ENCODE results near the gene KANSL1. TPM values are rescaled to one million over a fixed set of nuclear protein-coding genes. Genes with fewer than 3 reads are reported as not detected.

Gene KANSL1
- total and polyA plus RNA-seq, 10 of the 15 experiments (the other 5 are each of a cell fraction or from before 2014, with no cell fraction given): 4.7 to 60.6 (median 28.0) TPM

DNA sequence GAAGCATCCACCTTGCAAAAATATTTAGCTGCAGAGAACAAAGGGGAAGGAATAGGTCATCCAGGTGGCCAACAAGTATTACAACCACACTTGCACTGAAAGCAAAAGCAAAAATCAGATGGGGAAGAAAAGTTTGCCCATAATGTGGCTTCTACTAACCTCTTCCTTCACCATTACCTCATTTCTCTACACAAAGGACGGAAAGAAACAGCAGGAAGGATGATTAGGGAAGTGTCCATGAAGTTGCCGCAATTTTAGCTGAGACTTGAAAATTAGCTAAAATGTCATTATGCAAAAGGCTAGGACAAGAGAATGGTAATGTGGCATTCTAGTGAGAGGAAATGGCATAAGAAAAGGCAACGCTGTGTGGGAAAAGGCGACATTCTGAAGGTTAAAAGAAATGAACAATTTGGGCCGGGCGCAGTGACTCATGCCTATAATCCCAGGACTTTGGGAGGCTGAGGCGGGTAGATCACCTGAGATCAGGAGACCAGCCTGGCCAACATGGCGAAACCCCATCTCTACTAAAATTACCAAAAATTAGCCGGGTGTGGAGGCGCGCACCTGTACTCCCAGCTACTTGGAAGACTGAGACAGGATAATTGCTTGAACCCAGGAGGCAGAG, 13.7 kb downstream of the KANSL1 start (continued):
- peak; percentile 59 for TF ChIP-seq DPF2 (IDR thresholded peaks at IDR 0.05)
- no peak for TF ChIP-seq RAD21 (IDR thresholded peaks at IDR 0.05; ENCODE audit: insufficient read depth, low read depth, low read length)
- peak in 1 of 2 experiments; percentile 88; a peak in 1 of 4 replicates for TF ChIP-seq ETV6 (conservative IDR thresholded peaks at IDR 0.05 in 1 of 2, IDR thresholded peaks at IDR 0.05 in 1 of 2; ENCODE audit: borderline replicate concordance in 1 of 2, low read depth in 1 of 2)
- no peak for TF ChIP-seq SP1 (IDR thresholded peaks at IDR 0.05; ENCODE audit: low read depth, low read length)
- no peak for TF ChIP-seq TCF7 (IDR thresholded peaks at IDR 0.05; ENCODE audit: borderline replicate concordance)
- TF ChIP-seq SPI1 (IDR thresholded peaks at IDR 0.05; ENCODE audit: borderline replicate concordance, insufficient read depth, low read depth, low read length): peak; percentile 75
- no peak for TF ChIP-seq HCFC1 (IDR thresholded peaks at IDR 0.05; ENCODE audit: low read length)
- 0 out of 2 replicates have a peak, but pooled peaks have one; percentile 71 for TF ChIP-seq ASH2L (IDR thresholded peaks at IDR 0.05; ENCODE audit: borderline replicate concordance, low read depth)
- no peak for TF ChIP-seq SMC3 (IDR thresholded peaks at IDR 0.05; ENCODE audit: borderline replicate concordance, low read length)
- TF ChIP-seq NBN (IDR thresholded peaks at IDR 0.05): no peak; the same call in 1 of the 2 replicates
- TF ChIP-seq SMAD1 (IDR thresholded peaks at IDR 0.05; ENCODE audit: low read depth, partially characterized antibody): no peak
- no peak for TF ChIP-seq SMAD5 (IDR thresholded peaks at IDR 0.05; ENCODE audit: low read depth)
- peak; percentile 59 for TF ChIP-seq CREB1 (IDR thresholded peaks at IDR 0.05; ENCODE audit: low read depth)
- no peak for TF ChIP-seq RFX5 (IDR thresholded peaks at IDR 0.05; ENCODE audit: low read depth, low read length)
- TF ChIP-seq GATAD2B (conservative IDR thresholded peaks at IDR 0.05; ENCODE audit: low read depth): 0 out of 2 replicates have a peak, but pooled peaks have one; percentile 39
- TF ChIP-seq BACH1 (IDR thresholded peaks at IDR 0.05; ENCODE audit: borderline replicate concordance): no peak
- TF ChIP-seq PML (IDR thresholded peaks at IDR 0.05; ENCODE audit: low read length): no peak; the same call in 1 of the 2 replicates
- TF ChIP-seq MYC (IDR thresholded peaks at IDR 0.05; ENCODE audit: insufficient read depth, insufficient read length, insufficient replicate concordance, low read length, severe bottlenecking): no peak
- TF ChIP-seq, protein P1, sequence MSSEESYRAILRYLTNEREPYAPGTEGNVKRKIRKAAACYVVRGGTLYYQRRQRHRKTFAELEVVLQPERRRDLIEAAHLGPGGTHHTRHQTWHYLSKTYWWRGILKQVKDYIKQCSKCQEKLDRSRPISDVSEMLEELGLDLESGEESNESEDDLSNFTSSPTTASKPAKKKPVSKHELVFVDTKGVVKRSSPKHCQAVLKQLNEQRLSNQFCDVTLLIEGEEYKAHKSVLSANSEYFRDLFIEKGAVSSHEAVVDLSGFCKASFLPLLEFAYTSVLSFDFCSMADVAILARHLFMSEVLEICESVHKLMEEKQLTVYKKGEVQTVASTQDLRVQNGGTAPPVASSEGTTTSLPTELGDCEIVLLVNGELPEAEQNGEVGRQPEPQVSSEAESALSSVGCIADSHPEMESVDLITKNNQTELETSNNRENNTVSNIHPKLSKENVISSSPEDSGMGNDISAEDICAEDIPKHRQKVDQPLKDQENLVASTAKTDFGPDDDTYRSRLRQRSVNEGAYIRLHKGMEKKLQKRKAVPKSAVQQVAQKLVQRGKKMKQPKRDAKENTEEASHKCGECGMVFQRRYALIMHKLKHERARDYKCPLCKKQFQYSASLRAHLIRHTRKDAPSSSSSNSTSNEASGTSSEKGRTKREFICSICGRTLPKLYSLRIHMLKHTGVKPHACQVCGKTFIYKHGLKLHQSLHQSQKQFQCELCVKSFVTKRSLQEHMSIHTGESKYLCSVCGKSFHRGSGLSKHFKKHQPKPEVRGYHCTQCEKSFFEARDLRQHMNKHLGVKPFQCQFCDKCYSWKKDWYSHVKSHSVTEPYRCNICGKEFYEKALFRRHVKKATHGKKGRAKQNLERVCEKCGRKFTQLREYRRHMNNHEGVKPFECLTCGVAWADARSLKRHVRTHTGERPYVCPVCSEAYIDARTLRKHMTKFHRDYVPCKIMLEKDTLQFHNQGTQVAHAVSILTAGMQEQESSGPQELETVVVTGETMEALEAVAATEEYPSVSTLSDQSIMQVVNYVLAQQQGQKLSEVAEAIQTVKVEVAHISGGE (CRISPR knock-in tag; IDR thresholded peaks at IDR 0.05): no peak
- TF ChIP-seq CHD1 (IDR thresholded peaks at IDR 0.05; ENCODE audit: low read depth, low read length): no peak
- TF ChIP-seq POU2F2 (IDR thresholded peaks at IDR 0.05; ENCODE audit: borderline replicate concordance, low read depth, low read length): no peak
- TF ChIP-seq POLR2AphosphoS2 (IDR thresholded peaks at IDR 0.05; ENCODE audit: low read depth, low read length): no peak
- TF ChIP-seq RELA (IDR thresholded peaks at IDR 0.05; ENCODE audit: borderline replicate concordance, partially characterized antibody): no peak
- TF ChIP-seq ZBED1 (IDR thresholded peaks at IDR 0.05; ENCODE audit: borderline replicate concordance): 0 out of 2 replicates have a peak, but pooled peaks have one; percentile 66
- TF ChIP-seq HDAC6 (IDR thresholded peaks at IDR 0.05; ENCODE audit: unreplicated experiment): no peak
- TF ChIP-seq BHLHE40 (IDR thresholded peaks at IDR 0.05; ENCODE audit: borderline replicate concordance in 1 of 2, low read depth in 2 of 2, low read length in 1 of 2): 0 out of 4 replicates have a peak, but pooled peaks of 1 of the 2 experiments have one; percentile 4
- TF ChIP-seq, protein P2, sequence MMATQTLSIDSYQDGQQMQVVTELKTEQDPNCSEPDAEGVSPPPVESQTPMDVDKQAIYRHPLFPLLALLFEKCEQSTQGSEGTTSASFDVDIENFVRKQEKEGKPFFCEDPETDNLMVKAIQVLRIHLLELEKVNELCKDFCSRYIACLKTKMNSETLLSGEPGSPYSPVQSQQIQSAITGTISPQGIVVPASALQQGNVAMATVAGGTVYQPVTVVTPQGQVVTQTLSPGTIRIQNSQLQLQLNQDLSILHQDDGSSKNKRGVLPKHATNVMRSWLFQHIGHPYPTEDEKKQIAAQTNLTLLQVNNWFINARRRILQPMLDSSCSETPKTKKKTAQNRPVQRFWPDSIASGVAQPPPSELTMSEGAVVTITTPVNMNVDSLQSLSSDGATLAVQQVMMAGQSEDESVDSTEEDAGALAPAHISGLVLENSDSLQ (IDR thresholded peaks at IDR 0.05): no peak
- peak; percentile 60 for TF ChIP-seq CBFB (IDR thresholded peaks at IDR 0.05; ENCODE audit: low read depth)
- no peak for TF ChIP-seq NFYA (IDR thresholded peaks at IDR 0.05; ENCODE audit: borderline replicate concordance, low read depth, low read length)
